Measurements from ENCODE around the gene ITPR2. TPM values are rescaled to one million over a fixed set of nuclear protein-coding genes. Genes with fewer than 3 reads are reported as not detected.
"Not testable (repeated sequence)": the region's sequence is repeated elsewhere in the genome, so short reads cannot be mapped to it uniquely, and the experiment has no call there.

The ITPR2 gene
- total and polyA plus RNA-seq, 2 experiments from 2014 or later, result 5.0 to 9.1 TPM

DNA sequence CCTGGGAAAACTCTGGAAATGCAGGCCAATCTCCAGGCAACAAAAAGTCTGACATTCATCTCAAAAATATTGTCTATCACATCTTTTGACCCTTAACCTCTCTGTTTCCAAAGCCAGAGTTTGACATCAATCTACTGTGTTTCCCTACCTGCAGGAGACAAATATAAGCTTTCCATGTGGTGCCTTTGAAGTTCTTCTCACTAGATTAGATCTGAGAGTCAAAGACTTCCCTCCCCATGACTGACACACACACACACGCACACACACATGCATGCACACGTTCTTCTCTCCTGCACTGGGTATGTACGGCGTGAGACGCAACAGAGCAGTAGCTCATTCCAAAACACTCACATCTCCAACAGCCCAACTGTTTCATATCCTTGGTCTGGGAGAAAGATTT is 8.1 kb upstream of the ITPR2 start:
- Histone ChIP-seq H3K9me2 (ENCODE audit: insufficient read depth) (no peaks in the 10 kb centered on the region), H3K36me3 (ENCODE audit: low read depth) (no peaks in the 10 kb centered on the region), H4K20me1 (ENCODE audit: insufficient read depth) (no peaks in the 10 kb centered on the region), H3K4me1 (ENCODE audit: insufficient read depth) (peaks cover 9% of the 10 kb centered on the region), H3K79me2 (ENCODE audit: insufficient read depth) (no peaks in the 10 kb centered on the region), H3K9me3 (ENCODE audit: low read depth) (no peaks in the 10 kb centered on the region), H2AFZ (no peak overlapping the region), H3K27ac (no peak overlapping the region), H3K4me2 (ENCODE audit: unreplicated experiment) (no peak overlapping the region), H3K27me3 (replicated peaks; ENCODE audit: insufficient read depth) (no peaks in the 10 kb centered on the region), H3F3A (ENCODE audit: insufficient read depth) (no peaks in the 10 kb centered on the region; the same call in 1 of the 2 replicates), H3K9ac (no peak overlapping the region), H3K4me3 (no peak overlapping the region)
- WGBS, 2 experiments (ENCODE audit: low coverage in 1 of 2, low lambda C conversion rate in 2 of 2, missing lambda C conversion rate in 2 of 2), result 81 to 84% methylated on average over 5 of the region's 5 CpGs
- TF ChIP-seq EZH2phosphoT487 (IDR thresholded peaks at IDR 0.05; ENCODE audit: insufficient read depth, low read depth) (no peak), EZH2 (IDR thresholded peaks at IDR 0.05; ENCODE audit: insufficient read depth, poor library complexity, severe bottlenecking) (no peak)
- DNase-seq, result no peak
- in situ Hi-C loops (cut with MboI), result no loop called here

DNA sequence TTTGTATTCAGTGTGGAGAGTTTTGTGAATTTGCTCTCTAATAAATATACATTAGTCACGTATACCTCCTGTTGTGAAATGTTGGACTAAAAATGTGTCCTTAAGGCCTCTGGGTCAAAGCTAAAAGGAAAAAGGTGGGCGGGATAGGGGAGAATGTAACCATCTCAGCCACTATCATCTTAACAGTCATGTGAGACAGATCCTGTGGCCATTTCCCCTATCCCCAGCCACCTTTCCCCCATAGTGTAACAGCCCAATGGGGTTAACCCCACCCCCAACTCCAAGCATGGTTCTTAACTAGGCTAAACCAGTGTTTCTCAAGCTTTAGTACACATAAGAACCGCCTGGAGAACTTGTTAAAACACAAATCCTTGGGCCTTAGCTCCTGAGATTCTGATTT is 6.5 kb upstream of the ITPR2 start:
- Histone ChIP-seq H4K20me1 (ENCODE audit: insufficient read depth) (no peaks in the 10 kb centered on the region), H3K36me3 (ENCODE audit: low read depth) (no peaks in the 10 kb centered on the region), H3K9ac (no peak overlapping the region), H3K9me3 (ENCODE audit: low read depth) (no peaks in the 10 kb centered on the region), H3K4me2 (ENCODE audit: unreplicated experiment) (no peak overlapping the region), H3K79me2 (ENCODE audit: insufficient read depth) (no peaks in the 10 kb centered on the region), H3K27ac (no peak overlapping the region), H2AFZ (no peak overlapping the region), H3K4me1 (ENCODE audit: insufficient read depth) (no peaks in the 10 kb centered on the region), H3F3A (ENCODE audit: insufficient read depth) (no peaks in the 10 kb centered on the region), H3K27me3 (replicated peaks; ENCODE audit: insufficient read depth) (no peaks in the 10 kb centered on the region), H3K9me2 (ENCODE audit: insufficient read depth) (no peaks in the 10 kb centered on the region), H3K4me3 (no peak overlapping the region)
- TF ChIP-seq EZH2phosphoT487 (IDR thresholded peaks at IDR 0.05; ENCODE audit: insufficient read depth, low read depth) (no peak), EZH2 (IDR thresholded peaks at IDR 0.05; ENCODE audit: insufficient read depth, poor library complexity, severe bottlenecking) (no peak)
- no peak for DNase-seq
- WGBS, 2 experiments (ENCODE audit: low coverage in 1 of 2, low lambda C conversion rate in 2 of 2, missing lambda C conversion rate in 2 of 2), result 67 to 72% methylated on average over 3 of the region's 3 CpGs
- in situ Hi-C loops (cut with MboI), result no loop called here

DNA sequence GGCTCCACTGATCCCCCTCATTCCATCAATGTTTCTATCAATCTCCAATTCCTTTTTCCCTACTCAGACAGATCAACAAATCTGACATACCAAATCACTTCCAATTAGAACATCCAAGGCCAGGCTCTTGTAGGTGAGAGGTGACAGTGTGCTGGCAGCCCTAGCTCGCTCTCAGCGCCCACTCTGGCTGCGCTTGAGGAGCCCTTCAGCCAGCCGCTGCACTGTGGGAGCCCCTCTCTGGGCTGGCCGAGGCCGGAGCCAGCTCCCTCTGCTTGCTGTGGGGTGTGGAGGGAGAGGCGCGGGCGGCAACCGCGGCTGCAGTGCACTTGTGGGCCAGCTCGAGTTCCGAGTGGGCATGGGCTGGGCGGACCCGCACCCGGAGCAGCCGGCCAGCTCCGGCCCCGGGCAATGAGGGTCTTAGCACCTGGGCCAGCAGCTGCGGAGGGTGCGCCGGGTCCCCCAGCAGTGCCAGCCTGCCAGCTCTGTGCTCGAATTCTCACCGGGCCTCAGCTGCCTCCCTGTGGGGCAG is 6.0 kb upstream of the ITPR2 start:
- Histone ChIP-seq H4K20me1 (ENCODE audit: insufficient read depth) (no peaks in the 10 kb centered on the region), H2AFZ (no peak overlapping the region), H3K79me2 (ENCODE audit: insufficient read depth) (no peaks in the 10 kb centered on the region), H3K9me3 (ENCODE audit: low read depth) (no peaks in the 10 kb centered on the region), H3K9me2 (ENCODE audit: insufficient read depth) (no peaks in the 10 kb centered on the region), H3K36me3 (ENCODE audit: low read depth) (no peaks in the 10 kb centered on the region), H3F3A (ENCODE audit: insufficient read depth) (no peaks in the 10 kb centered on the region), H3K27ac (no peak overlapping the region), H3K4me2 (ENCODE audit: unreplicated experiment) (no peak overlapping the region), H3K9ac (no peak overlapping the region), H3K4me3 (no peak overlapping the region), H3K4me1 (ENCODE audit: insufficient read depth) (no peaks in the 10 kb centered on the region), H3K27me3 (replicated peaks; ENCODE audit: insufficient read depth) (no peaks in the 10 kb centered on the region)
- no peak for DNase-seq
- 97 to 98% methylated on average over 13 to 24 of the region's 24 CpGs for WGBS, 2 experiments (ENCODE audit: low coverage in 1 of 2, low lambda C conversion rate in 2 of 2, missing lambda C conversion rate in 2 of 2)
- in situ Hi-C loops (cut with MboI), result no loop called here
- TF ChIP-seq EZH2phosphoT487 (IDR thresholded peaks at IDR 0.05; ENCODE audit: insufficient read depth, low read depth) (no peak), EZH2 (IDR thresholded peaks at IDR 0.05; ENCODE audit: insufficient read depth, poor library complexity, severe bottlenecking) (no peak)

GRCh38 chr12:26836201-26836600 is 3.2 kb upstream of the ITPR2 start:
- 97 to 98% methylated on average over 2 of the region's 2 CpGs for WGBS, 2 experiments (ENCODE audit: low coverage in 1 of 2, low lambda C conversion rate in 2 of 2, missing lambda C conversion rate in 2 of 2)
- in situ Hi-C loops (cut with MboI), result no loop called here
- H3K36me3 ChIP-seq (ENCODE audit: low read depth), result no peaks in the 10 kb centered on the region

DNA sequence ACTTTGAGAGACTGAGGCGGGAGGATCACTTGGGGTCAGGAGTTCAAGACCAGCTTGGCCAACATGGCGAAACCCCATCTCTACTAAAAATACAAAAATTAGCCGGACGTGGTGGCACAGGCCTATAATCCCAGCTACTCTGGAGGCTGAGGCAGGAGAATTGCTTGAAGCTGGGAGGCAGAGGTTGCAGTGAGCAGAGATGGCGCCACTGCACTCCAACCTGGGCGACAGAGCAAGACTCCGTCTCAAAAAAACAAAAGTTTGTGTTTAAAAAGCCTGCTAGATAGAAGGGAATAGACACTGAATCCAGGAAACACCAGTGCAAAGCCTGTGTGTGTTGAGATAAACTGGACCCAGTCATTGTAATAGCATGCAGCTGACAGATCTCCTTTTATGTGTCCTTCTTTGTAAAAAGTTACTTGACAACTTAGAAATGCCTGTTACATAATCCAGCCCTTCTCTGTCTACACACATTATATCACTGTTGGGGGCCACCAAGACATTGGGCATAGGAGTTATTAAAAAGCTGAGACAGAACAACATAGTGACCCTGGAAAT is 1.6 kb upstream of the ITPR2 start:
- H3K36me3 ChIP-seq (ENCODE audit: low read depth); H3F3A ChIP-seq (ENCODE audit: insufficient read depth); H3K27me3 ChIP-seq (replicated peaks; ENCODE audit: insufficient read depth); H3K9me2 ChIP-seq (ENCODE audit: insufficient read depth); H3K9me3 ChIP-seq (ENCODE audit: low read depth); H3K4me1 ChIP-seq (ENCODE audit: insufficient read depth); in situ Hi-C loops (cut with MboI); H3K27ac ChIP-seq; DNase-seq; H2AFZ ChIP-seq; H3K4me3 ChIP-seq; H3K4me2 ChIP-seq (ENCODE audit: unreplicated experiment); H4K20me1 ChIP-seq (ENCODE audit: insufficient read depth); H3K9ac ChIP-seq: not testable (repeated sequence)
- H3K79me2 ChIP-seq (ENCODE audit: insufficient read depth), result peaks cover 19% of the 10 kb centered on the region
- 94 to 99% methylated on average over 7 of the region's 7 CpGs for WGBS, 2 experiments (ENCODE audit: low coverage in 1 of 2, low lambda C conversion rate in 2 of 2, missing lambda C conversion rate in 2 of 2)

More at GRCh38 chr12:26836201-26836600, 3.2 kb upstream of the ITPR2 start:
- Histone ChIP-seq H2AFZ (no peak overlapping the region), H3K27ac (no peak overlapping the region), H3K79me2 (ENCODE audit: insufficient read depth) (peaks cover 3% of the 10 kb centered on the region), H3K9ac (no peak overlapping the region), H3F3A (ENCODE audit: insufficient read depth) (no peaks in the 10 kb centered on the region), H3K4me3 (no peak overlapping the region), H3K4me2 (ENCODE audit: unreplicated experiment) (no peak overlapping the region), H3K4me1 (ENCODE audit: insufficient read depth) (no peaks in the 10 kb centered on the region), H4K20me1 (ENCODE audit: insufficient read depth) (no peaks in the 10 kb centered on the region), H3K27me3 (replicated peaks; ENCODE audit: insufficient read depth) (no peaks in the 10 kb centered on the region), H3K9me2 (ENCODE audit: insufficient read depth) (no peaks in the 10 kb centered on the region), H3K9me3 (ENCODE audit: low read depth) (no peaks in the 10 kb centered on the region)
- no peak for DNase-seq
- TF ChIP-seq EZH2 (IDR thresholded peaks at IDR 0.05; ENCODE audit: insufficient read depth, poor library complexity, severe bottlenecking) (no peak), EZH2phosphoT487 (IDR thresholded peaks at IDR 0.05; ENCODE audit: insufficient read depth, low read depth) (no peak)
